ENCODE results near the gene PEMT. TPM values are rescaled to one million over a fixed set of nuclear protein-coding genes. Genes with fewer than 3 reads are reported as not detected.

PEMT gene
- total RNA-seq, 1 donor from 2014 or later, result 12.2 TPM

- Mint-ChIP-seq H3K27ac (no peak overlapping the region), H3K36me3 (ENCODE audit: low read depth) (no peaks in the 10 kb centered on the region), H3K4me1 (no peaks in the 10 kb centered on the region), H3K4me3 (no peak overlapping the region), H3K9me3 (no peaks in the 10 kb centered on the region), H3K27me3 (no peaks in the 10 kb centered on the region)
- intact Hi-C loops (cut with micrococcal nuclease), result no loop called here
- DNase-seq (no peak), ATAC-seq (ENCODE audit: low read depth) (no peak)
- TF ChIP-seq CTCF (IDR thresholded peaks at IDR 0.05), result no peak
- ChIA-PET CTCF (no interaction called here), POLR2A (no interaction called here)
These were observed 43.5 kb downstream of the PEMT start for GRCh38 chr17:17548044-17548443.

- Mint-ChIP-seq H3K27me3 (no peaks in the 10 kb centered on the region), H3K27ac (no peak overlapping the region), H3K4me1 (no peaks in the 10 kb centered on the region), H3K9me3 (no peaks in the 10 kb centered on the region), H3K36me3 (ENCODE audit: low read depth) (no peaks in the 10 kb centered on the region), H3K4me3 (no peak overlapping the region)
- CTCF ChIA-PET, result no interaction called here
- intact Hi-C loops (cut with micrococcal nuclease), result no loop called here
- TF ChIP-seq CTCF (IDR thresholded peaks at IDR 0.05), result no peak
- DNase-seq (no peak), ATAC-seq (ENCODE audit: low read depth) (no peak)
- POLR2A ChIA-PET, result no interaction called here
These were observed 44.2 kb downstream of the PEMT start for GRCh38 chr17:17547210-17547764.

GRCh38 chr17:17546399-17547185 is 44.9 kb downstream of the PEMT start:
- CTCF ChIA-PET, result no interaction called here
- ATAC-seq (ENCODE audit: low read depth), result no peak
- H3K36me3 Mint-ChIP-seq (ENCODE audit: low read depth), result no peaks in the 10 kb centered on the region

DNA sequence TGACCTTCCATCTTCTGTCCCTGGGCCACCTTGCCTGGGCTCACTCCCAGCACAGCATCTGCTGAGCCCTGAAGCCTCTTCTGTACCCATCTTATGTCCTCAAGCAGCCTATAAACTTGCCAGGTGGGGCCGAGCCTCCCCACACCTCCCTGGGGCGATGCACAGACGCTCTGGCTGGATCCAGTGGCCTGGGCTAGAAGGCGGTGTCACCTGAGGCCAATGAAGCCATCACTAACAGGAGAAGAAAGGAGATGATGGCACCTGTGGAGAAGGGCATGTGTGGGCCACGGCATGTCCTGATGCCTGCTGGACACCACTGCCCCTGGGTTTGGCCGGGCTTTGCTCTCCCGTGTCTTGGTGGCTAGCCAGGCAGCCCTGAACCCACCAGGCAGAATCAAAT is 45.5 kb downstream of the PEMT start:
- Mint-ChIP-seq H3K27ac (no peak overlapping the region), H3K36me3 (ENCODE audit: low read depth) (no peaks in the 10 kb centered on the region), H3K9me3 (no peaks in the 10 kb centered on the region), H3K4me3 (no peak overlapping the region), H3K4me1 (no peaks in the 10 kb centered on the region), H3K27me3 (no peaks in the 10 kb centered on the region)
- DNase-seq (no peak), ATAC-seq (ENCODE audit: low read depth) (no peak)
- ChIA-PET POLR2A (no interaction called here), CTCF (no interaction called here)
- no peak for TF ChIP-seq CTCF (IDR thresholded peaks at IDR 0.05)
- intact Hi-C loops (cut with micrococcal nuclease), result no loop called here

More at GRCh38 chr17:17546399-17547185, 44.9 kb downstream of the PEMT start:
- H3K4me1 Mint-ChIP-seq, result no peaks in the 10 kb centered on the region
- no peaks in the 10 kb centered on the region for H3K27me3 Mint-ChIP-seq
- no peak for DNase-seq
- intact Hi-C loops (cut with micrococcal nuclease), result no loop called here
- no peaks in the 10 kb centered on the region for H3K9me3 Mint-ChIP-seq
- no peak overlapping the region for H3K4me3 Mint-ChIP-seq
- TF ChIP-seq CTCF (IDR thresholded peaks at IDR 0.05), result no peak
- H3K27ac Mint-ChIP-seq, result no peak overlapping the region
- POLR2A ChIA-PET, result no interaction called here

- ChIA-PET POLR2A (no interaction called here), CTCF (no interaction called here)
- no peak for TF ChIP-seq CTCF (IDR thresholded peaks at IDR 0.05)
- no peak overlapping the region for H3K27ac Mint-ChIP-seq
- intact Hi-C loops (cut with micrococcal nuclease), result no loop called here
- no peak for DNase-seq
- H3K36me3 Mint-ChIP-seq (ENCODE audit: low read depth), result no peaks in the 10 kb centered on the region
- no peak overlapping the region for H3K4me3 Mint-ChIP-seq
- H3K9me3 Mint-ChIP-seq, result no peaks in the 10 kb centered on the region
- ATAC-seq (ENCODE audit: low read depth), result no peak
- no peaks in the 10 kb centered on the region for H3K4me1 Mint-ChIP-seq
- H3K27me3 Mint-ChIP-seq, result no peaks in the 10 kb centered on the region
These were observed 46.3 kb downstream of the PEMT start for GRCh38 chr17:17545031-17545820.

All from activated B cell treated with CpG ODN at 0.5 μM for 24 hours (primary cell).